D721Med (cell line): ENCODE measurements around the gene TRAM1L1.

ENCODE experiments used
- DNase-seq: peaks from one replicate; pipeline ENCODE4 v3.0.0; 2011; ENCODE audit warnings: low spot score; ENCODE audit not compliant: insufficient read length
- FAIRE-seq: peaks from 2 replicates; lab custom pipeline; 2011; peaks lifted over from hg19 to GRCh38; lab: Jason Lieb, UNC
- TF ChIP-seq, protein P1 (sequence below): IDR thresholded peaks from 2 replicates; pipeline ENCODE4 v1.5.1; 2012; ENCODE audit warnings: mild to moderate bottlenecking, control low read depth; ENCODE audit not compliant: insufficient read depth; ENCODE audit errors: missing control alignments

TRAM1L1 gene

GRCh38 chr4:117063961-117064696 is 21.2 kb downstream of the TRAM1L1 start:
- DNase-seq, result no peak
- TF ChIP-seq, protein P1, sequence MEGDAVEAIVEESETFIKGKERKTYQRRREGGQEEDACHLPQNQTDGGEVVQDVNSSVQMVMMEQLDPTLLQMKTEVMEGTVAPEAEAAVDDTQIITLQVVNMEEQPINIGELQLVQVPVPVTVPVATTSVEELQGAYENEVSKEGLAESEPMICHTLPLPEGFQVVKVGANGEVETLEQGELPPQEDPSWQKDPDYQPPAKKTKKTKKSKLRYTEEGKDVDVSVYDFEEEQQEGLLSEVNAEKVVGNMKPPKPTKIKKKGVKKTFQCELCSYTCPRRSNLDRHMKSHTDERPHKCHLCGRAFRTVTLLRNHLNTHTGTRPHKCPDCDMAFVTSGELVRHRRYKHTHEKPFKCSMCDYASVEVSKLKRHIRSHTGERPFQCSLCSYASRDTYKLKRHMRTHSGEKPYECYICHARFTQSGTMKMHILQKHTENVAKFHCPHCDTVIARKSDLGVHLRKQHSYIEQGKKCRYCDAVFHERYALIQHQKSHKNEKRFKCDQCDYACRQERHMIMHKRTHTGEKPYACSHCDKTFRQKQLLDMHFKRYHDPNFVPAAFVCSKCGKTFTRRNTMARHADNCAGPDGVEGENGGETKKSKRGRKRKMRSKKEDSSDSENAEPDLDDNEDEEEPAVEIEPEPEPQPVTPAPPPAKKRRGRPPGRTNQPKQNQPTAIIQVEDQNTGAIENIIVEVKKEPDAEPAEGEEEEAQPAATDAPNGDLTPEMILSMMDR, result no peak
- FAIRE-seq, result no peak

- no peak for FAIRE-seq
Observed at GRCh38 chr4:117042962-117043361, 42.4 kb downstream of the TRAM1L1 start.

More at GRCh38 chr4:117042962-117043361, 42.4 kb downstream of the TRAM1L1 start:
- TF ChIP-seq, protein P1, result no peak
- DNase-seq, result no peak
